Measurements from ENCODE around the gene AEN.

Gene AEN

DNA sequence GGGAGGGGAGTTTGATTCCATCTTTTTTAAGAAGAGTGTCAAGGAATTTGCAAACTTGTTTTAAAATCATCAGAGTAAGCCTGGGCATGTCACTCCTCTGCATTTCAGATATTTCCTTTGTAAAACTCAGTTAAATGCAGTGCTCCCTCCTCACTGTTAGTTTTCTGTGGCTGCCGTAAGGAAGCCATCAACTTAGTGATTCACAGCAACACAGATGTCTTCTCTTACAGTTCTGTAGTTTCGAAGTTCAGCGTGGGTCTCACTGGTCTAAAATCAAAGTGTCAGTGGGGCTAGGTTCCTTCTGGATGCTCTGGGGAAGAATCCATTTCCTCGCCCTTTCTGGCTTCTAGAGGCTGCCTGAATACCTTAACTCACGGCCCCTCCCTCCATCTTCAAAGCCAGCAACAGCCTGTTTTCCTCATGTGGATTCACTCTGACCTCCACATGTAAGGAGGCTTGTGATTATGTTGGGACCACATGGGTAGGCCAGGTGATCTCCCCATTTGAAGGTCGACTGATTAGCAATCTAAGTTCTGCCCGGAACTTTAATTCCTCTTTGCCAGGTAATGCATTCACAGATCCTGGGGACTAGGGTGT lies 30.1 kb downstream of the AEN start:
- no peak for DNase-seq

DNA sequence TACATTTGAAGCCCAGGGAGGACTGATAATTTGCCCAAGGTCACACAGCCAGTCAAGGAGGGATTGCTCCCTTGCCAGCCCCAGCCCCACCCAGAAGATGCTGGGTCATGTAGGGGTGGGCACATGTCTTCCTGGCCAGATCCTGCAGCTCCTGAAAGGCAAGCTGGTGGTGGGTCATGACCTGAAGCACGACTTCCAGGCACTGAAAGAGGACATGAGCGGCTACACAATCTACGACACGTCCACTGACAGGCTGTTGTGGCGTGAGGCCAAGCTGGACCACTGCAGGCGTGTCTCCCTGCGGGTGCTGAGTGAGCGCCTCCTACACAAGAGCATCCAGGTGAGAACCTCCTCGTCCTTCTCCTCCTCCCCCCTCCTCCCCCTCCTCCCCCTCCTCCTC lies 30.8 kb downstream of the AEN start:
- no peak for DNase-seq

DNA sequence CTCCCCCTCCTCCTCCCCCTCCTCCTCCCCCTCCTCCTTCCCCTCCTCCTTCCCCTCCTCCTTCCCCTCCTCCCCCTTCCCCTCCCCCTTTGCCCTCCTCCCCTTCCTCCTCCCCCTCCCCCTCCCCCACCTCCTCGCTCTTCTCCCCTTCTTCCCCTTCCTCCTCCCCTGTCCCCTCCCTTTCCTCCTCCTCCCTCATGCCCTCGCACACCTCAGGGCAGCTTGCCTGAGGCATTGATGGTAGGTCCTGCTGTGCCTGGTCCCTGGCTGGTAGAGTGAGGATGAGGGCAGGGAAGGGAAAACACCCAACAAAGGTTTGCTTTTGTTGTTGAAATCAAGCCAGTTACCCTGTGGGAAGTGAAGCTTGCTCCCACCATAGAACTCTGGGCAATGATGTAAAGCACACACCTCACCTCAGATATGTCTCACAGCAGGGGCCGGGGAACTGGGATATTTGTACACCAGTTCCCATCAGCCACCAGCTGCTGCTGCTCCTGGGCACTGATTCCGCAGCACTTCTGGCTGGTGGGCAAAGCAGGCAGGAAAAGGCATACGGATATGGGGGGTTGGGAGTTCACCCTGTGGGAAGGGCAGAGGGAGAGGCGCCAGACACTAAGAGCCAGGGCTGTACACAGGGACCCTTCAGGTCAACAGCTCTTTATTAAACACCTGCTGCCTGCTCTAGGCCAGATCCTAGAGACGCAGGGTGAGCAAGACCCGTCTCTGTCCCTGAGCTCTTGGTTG lies 31.5 kb downstream of the AEN start:
- peak in 1 of 2 experiments; percentile 14 for DNase-seq

DNA sequence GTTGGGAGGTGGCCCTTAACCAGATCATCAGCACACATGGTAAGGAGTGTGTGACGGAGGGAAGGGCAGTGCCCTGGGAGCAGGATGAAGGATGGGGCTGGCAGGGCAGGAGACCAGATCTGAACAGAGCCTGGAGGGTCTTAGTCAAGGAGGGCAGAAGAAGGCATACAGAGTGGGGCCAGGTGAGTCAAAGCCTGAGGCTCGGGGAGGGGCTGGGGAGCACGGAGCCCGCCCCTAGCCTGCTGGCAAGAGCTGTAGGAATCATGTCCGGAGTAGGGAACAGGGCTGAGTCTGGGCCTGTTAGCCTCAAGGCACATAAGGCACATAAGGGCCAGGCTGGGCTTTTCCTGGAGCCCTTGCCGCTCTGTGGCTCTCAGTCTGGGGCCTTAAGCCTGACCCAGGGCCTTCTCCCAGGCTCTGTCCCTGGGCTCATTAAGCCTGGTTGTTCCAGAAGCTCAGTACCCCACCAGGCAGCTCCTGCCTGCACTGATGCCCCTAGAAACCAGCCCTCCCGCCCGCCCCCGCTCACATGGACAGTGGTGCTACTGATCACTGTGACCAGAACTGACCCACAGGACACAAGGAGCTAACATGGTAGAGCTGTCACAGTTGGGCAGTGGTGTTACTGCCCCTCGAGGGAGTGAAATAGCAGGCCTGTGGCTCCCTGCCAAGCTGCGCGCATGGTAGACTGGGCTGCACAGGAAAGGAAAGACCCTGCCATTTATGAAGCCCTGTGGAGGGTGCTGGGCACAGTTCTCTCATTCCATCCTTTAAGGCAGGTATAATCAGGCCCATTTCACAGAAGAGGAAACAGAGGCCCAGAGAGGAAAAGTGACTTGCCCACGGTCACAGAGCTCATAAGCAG lies 32.3 kb downstream of the AEN start:
- no peak for DNase-seq

DNA sequence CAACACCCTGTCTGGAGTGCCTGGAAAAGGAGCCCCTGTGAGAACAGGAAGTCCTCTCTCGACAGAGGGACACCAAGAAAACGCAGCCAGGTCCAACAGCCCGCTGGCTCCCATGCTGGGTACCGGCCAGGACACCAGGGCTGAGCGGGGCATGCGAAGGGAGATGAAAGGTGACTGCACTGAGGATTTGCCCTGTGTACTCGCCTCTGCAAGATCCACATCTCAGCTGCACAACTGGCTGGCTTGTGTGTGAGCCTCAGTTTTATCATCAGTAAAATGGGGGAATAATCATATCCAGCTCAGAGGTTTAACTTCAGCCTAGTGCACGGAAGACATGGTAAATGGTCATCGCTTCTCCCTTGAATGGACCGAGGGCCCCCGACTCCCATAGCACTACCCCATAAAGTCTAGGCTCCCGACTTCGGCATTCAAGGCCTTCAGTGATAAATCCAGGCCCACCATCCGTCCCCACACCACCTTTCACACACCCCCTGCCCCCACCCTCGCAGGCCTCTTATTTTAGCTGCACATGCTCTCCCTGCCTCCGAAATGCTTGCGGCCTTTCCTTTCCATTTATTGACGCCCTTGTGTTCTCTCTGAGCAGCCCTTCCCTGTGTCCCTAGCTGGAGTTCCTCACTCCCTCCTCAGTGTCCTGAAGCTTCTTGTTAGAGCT lies 33.4 kb downstream of the AEN start:
- no peak for DNase-seq

DNA sequence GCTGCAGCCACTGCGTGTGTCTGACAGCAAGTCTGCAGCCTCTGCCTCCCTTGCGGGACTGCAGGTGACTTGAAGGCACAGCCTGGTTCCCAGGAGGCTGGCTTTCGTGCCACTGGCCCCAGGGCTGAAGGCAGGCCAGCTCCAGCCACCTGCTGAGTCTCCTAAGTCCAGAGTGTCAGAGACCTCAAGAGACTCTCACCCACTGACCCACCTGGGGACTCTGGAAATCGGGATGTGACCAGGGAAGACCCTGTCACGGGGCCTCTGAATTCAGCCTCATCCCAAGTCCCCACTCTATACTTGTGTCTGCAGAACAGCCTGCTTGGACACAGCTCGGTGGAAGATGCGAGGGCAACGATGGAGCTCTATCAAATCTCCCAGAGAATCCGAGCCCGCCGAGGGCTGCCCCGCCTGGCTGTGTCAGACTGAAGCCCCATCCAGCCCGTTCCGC lies 34.0 kb downstream of the AEN start:
- no peak for DNase-seq

DNA sequence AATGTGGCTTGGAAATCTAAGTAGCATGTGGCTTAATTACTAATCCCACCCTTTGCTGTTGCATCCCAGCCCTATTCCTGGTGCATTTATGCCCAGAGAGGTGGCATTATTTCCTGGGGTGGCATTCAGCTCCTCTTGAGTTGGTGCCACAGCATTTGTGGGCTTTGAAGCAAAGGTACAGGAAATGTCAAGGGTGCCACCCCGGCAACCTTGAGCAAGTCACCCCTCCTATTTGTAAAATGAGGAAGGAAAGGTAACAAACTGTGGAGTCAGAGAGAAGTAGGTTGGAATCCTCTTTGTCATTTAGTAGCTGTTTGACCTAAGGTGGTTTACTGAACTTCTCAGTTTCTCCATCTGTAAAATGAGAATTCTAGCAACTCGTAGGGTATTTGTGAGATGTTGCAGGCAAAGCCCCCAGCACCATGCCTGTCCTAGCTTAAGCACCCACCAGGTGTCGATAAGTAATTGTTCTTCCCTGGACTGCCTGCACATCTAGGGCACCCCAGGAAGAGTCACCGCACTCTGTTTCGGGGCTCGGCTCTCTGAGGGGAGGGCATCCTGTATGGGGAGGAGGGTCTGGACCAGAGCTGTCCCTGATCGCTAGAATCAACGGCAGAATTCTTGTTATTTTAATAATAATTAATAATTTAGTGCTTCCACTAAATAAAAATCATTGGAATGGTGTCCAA lies 34.8 kb downstream of the AEN start:
- no peak for DNase-seq

DNA sequence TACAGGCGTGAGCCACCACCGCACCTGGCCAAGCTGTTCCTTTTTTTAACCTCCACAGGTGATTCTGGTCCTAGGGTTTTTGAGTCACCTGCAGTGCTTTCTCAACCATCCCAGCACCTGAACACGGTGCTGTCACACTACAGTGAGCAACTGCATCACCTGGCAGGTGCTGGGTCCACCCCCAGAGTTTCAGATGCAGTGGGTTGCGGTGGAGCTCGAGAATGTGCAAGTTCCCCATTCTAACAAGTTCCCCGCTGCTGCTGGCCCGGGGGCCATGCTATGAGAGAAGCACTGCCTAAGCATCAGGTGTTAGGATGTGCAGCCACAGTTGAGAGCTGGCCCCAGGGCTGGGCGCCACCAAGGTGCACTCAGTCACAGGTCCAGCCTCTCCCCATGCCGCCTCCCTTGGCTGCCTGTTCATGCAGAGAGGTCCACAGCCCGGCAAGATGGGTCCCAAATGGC lies 35.7 kb downstream of the AEN start:
- DNase-seq, result no peak

DNA sequence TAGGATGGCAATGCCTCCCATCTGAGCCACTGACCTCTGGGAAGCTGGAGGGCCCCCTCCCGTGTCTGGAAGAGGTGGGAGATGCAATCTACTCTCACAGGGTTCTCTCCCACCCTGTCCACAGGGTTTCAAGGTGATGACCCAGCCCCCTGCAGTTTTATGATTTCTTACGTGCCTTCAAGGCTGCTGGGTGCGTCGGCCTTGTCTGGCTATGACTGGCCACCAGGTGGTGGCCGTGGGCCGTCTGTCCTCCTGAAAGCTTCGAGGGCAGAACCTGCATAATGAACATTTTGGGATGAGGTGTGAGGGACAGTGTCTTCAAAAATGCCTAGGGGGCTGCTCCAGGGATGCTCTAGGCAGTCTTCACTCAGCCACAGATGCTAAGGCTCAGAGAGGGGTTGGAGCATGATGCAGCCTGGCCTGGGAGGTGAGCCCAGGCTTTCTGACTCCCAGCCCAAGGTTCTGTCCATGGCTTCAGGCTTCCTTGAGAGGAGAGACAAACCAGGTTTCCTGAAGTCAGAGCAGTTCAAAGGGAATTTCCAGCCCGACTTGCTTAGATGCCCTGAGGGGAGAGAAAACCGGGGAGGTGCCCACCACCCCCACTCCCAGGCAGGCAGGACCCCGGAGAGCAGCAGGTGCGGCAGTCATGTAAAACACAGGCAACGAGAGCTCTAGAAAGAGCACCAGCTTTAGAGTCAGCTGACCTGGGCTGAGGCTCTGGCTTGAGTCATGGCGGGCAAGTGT lies 36.4 kb downstream of the AEN start:
- peak; percentile 23 to 79 for DNase-seq

DNA sequence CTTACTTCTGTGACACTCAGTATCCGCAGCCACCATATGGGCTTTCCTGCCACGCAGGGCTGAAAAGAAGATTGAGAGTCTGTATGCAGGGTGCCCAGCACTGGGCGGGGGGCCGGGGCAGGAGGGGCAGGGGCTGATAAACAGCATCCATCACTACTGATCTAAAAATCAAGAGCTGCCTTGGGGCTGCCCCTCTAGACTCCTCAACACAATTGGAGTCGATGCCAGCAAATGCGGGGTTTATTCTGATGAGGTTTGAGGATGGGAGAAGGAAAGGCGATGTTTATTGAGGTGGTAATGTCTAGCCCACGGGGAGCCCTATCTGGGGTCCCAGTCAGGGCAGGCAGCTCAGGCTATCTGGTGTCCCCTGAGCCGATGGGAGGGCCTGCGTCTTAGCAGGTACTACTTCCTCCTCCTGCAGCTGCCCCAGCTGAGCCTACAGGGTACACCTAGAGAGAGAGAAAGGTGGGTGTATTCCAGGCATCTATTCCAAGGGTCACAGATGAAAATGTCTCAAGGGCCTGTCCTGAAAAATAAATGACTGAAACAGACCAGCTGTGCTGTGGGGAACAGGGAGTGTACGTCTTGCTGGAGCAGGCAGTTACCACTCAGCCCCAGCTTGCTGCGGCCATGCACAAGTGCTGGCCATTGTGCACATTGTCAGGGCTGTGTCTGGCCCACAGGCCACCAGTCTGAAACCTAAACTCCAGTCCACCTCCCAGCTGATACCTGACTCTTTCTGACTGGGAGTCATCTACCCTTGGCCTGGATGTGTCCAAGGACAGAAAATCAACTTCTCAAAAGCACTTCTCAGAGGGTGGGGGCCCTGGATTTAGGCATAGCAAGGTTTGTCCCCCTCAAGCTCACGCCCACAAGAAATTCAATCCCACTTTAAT lies 37.2 kb downstream of the AEN start:
- no peak for DNase-seq

DNA sequence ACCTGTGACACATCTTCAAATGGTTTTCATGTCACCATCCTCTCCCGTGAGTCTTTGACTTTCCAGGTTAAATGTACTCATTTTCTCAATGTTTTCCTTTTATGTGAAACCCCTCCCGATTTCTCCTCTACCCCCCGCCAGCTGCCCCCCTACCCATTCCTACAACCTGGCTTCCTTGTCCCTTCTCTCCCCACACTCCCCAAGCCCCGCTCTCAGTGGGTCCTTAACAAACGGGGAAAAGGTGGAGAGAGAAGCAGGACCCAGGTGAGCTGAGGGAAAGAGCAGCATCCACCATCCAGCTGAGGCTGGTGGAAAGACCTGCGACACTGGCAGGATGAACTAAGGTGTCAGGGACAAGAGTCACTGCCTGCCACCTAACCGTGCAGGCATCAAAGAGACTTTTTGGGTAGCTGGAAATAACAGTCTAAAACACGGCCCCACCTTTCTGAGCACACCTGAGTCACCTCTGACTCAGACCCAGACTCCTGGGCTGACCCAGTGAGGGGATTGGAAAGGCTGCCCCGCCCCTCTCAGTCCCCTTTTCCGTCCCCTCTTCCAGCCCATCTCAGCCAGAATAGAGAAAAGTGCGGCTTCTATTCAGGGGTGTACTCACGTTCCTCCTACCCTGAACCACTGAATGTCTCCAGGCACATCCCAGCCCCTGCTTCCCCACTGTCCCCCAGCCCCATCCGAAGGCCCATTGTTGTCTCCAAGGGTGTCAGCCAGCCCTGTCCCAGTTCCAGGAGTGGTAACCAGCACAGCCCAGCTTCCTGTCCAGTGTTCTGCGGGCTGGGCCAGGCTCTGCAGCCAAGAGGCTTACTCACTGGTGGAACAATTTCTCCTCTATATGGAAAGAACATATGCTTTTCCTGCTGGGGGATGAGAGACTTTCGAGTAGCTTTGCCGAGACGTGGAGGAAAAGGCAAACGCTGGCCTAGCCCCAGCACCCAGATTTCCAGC lies 38.1 kb downstream of the AEN start:
- DNase-seq, result no peak

DNA sequence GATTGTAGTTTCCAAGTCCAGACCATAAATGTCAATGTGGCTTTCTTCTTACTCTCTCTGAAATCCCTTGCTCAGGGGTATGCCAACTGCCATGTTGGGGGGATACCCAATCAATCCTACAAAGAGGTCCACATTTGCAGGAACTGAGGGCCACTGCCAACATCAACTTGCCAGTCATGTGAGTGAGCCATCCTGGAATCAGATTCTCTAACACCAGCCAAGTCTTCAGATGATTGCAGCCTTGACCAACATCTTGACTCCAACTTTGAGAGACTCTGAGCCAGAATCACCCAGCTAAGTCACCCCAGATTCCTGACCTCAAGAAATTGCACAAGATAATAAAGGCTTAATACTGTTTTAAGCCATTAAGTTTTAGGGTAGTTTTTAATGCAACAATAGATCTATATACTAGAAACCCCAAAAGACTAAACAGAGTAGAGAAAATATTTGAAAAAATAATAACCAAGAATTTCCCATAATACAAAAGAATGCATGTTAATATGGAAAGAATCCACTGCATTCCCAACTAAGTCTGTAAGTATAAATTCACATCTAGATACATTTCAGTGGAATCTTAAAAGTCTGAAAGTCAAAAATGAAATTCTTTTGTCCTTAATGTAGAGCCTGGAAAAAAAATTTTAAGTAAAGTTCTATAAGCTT lies 40.0 kb downstream of the AEN start:
- no peak for DNase-seq

DNA sequence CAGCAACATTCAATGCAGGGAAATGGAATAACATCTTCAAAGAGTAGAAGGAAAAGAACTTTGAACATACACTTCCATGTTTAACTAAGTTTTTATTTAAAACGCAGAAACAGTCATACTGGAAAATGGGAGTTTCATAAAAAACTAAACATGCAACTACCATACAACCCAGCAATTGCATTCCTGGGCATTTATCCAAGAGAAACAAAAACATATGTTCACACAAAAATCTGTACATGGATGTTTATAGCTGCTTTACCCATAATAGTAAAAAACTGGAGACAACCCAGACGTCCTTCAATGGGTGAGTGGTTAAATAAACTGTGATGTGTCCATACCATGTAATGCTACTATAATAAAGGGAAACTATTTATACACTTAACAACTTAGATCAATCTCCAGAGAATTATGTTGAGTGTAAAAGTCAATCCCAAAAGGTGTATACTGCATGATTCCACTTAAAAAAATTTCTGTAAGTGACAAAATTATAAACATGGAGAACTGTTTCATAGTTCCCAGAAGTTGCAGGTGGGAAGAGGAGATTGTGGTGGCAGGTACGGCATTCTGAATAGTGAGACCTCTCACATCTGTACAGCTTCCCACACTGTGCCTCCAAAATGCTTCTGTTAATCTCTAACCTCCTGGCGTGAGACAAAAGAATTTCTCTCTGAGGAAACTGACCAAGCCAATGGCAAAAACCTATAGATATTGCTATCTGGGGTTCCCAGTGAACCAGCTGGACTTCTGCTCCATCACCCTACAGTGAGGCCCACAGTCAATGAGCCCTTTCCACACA lies 40.8 kb downstream of the AEN start:
- no peak for DNase-seq

DNA sequence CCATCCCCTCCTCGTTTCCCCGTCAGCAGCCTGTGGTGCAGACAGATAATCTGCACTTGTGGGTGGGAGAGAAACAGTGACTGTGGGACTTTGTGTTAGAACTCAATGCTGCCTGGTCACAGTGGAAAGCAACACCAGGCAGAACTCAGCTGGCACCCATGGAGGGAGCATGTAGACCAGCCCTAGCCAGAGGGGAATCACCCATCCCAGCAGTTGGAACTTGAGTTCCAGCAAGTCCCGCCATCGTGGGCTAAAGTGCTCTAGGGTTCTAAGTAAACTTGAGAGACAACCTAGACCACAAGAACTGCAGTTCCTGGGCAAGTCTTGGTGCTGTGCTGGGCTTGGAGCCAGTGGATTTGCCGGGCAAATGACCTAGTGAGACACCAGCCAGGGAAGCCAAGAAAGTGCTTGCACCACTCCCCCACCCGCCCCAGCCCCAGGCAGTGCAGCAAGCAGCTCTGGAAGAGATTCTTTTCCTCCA lies 42.0 kb downstream of the AEN start:
- no peak for DNase-seq

DNA sequence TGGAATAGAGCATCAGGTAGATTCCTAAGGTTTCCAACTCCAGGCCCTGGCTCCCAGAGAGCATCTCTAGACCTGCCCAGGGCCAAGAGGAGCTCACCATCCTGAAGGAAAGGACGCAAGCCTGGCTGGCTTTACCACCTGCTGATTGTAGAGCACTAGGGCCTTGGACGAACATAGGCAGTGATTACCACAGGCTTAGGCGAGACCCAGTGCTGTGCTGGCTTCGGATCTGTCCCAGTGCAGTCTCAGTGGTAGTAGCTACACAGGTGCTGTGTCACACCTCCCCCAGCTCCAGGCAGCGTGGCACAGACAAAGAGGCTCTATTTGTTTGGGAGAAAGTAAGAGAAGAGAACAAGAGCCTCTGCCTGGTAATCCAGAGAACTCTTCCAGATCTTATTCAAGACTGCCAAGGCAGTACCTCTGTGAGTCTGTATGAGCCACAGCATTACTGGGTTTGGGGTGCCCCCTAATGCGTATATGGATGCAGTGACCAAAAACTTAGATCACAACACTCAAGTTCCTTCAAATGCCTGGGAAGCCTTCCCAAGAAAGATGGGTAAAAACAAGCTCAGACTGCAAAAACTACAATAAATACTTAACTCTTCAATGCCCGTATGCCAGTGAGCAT lies 43.1 kb downstream of the AEN start:
- no peak for DNase-seq

DNA sequence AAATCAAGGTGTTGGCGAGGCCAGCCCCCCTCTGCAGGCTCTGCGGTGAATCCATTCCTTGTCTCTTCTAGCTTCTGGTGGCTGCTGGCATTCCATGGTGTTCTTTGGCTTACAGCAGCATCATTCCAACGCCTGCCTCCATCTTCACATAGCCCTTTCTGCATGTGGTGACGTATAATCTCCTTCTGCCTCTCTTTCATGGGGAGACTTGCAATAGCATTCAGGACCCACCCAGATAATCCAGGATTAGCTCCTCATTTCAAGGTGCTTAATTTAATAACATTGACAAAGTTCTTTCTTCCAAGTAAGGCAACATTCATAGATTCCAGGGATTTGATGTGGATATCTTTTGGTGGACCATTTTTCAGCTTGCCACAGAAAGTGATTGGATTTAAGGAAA lies 53.5 kb downstream of the AEN start:
- DNase-seq, result peak; percentile 49 to 79

DNA sequence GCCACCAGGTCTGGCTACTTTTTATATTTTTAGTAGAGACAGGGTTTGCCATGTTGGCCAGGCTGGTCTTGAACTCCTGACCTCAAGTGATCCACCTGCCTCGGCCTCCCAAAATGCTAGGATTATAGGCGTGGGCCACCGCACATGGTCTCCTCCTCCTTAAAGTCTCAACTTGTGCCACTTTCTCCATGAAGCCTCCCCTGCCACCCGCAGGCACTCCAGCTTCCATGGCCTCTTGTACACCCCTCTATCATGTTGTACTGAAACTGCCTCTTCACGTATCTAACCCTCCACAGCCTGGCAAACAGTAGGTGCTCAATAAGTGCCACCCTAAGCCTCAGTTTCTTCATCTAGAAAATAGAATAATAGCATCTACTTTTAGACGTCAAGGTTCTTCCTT lies 57.6 kb downstream of the AEN start:
- DNase-seq, result no peak

Data from NCI-H524 (cell line).